ENCODE measurements around the gene MYOCD. TPM values are rescaled to one million over a fixed set of nuclear protein-coding genes. Genes with fewer than 3 reads are reported as not detected.

Gene MYOCD
- total RNA-seq, 1 donor from 2014 or later, result 8.7 TPM

GRCh38 chr17:12656354-12656753 lies 9.3 kb upstream of the MYOCD start:
- Mint-ChIP-seq H3K9me3 (no peaks in the 10 kb centered on the region), H3K27ac (no peak overlapping the region), H3K27me3 (peaks cover 2% of the 10 kb centered on the region), H3K4me3 (no peak overlapping the region), H3K36me3 (ENCODE audit: low read depth) (no peaks in the 10 kb centered on the region), H3K4me1 (no peaks in the 10 kb centered on the region)
- POLR2A ChIA-PET, result no interaction called here
- intact Hi-C loops (cut with micrococcal nuclease), result no loop called here
- DNase-seq, result no peak
- TF ChIP-seq CTCF (IDR thresholded peaks at IDR 0.05), result no peak
- CTCF ChIA-PET, result no interaction called here
- ATAC-seq (ENCODE audit: low read depth), result no peak

GRCh38 chr17:12659500-12659899 lies 6.2 kb upstream of the MYOCD start:
- ChIA-PET POLR2A (no interaction called here), CTCF (no interaction called here)
- H3K27me3 Mint-ChIP-seq, result peaks cover 23% of the 10 kb centered on the region
- TF ChIP-seq CTCF (IDR thresholded peaks at IDR 0.05), result no peak
- no peaks in the 10 kb centered on the region for H3K4me1 Mint-ChIP-seq
- no peak overlapping the region for H3K27ac Mint-ChIP-seq
- DNase-seq (no peak), ATAC-seq (ENCODE audit: low read depth) (no peak)
- H3K36me3 Mint-ChIP-seq (ENCODE audit: low read depth), result no peaks in the 10 kb centered on the region
- no peaks in the 10 kb centered on the region for H3K9me3 Mint-ChIP-seq
- no peak overlapping the region for H3K4me3 Mint-ChIP-seq
- intact Hi-C loops (cut with micrococcal nuclease), result no loop called here

DNA sequence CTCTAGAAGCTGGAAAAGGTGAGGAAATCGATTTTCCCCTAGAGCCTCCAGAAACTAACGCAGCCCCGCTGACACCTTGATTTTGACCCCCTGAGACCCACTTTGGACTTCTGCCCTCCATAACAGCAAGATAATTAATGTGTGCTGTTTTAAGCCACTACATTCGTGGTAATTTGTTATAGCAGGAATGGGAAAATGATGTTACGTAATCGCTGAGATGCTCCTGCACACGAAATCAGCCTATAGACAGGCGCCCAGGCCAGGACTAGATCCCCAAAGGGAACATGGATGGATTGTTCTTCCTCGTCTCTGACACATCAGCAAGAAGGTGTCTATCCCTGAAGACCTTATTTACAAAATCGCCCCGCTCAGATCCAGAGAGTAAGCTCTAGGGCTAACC lies 1.4 kb upstream of the MYOCD start:
- Mint-ChIP-seq H3K4me1 (peaks cover 11% of the 10 kb centered on the region), H3K36me3 (ENCODE audit: low read depth) (no peaks in the 10 kb centered on the region), H3K27ac (no peak overlapping the region), H3K9me3 (no peaks in the 10 kb centered on the region), H3K4me3 (no peak overlapping the region), H3K27me3 (peaks cover 52% of the 10 kb centered on the region)
- POLR2A ChIA-PET, result no interaction called here
- TF ChIP-seq CTCF (IDR thresholded peaks at IDR 0.05), result no peak
- ATAC-seq (ENCODE audit: low read depth) (no peak), DNase-seq (no peak)
- CTCF ChIA-PET, result interaction anchor here (1.1 to 1.7 kb wide), 3 partner anchors 78 to 338 kb away, joined by 3 to 8 read pairs (median 3); no protein-coding TSS in a partner anchor
- intact Hi-C loops (cut with micrococcal nuclease), result loop anchor here (10.0 kb wide), 1 partner anchor 1789 kb away; no protein-coding TSS in a partner anchor

DNA sequence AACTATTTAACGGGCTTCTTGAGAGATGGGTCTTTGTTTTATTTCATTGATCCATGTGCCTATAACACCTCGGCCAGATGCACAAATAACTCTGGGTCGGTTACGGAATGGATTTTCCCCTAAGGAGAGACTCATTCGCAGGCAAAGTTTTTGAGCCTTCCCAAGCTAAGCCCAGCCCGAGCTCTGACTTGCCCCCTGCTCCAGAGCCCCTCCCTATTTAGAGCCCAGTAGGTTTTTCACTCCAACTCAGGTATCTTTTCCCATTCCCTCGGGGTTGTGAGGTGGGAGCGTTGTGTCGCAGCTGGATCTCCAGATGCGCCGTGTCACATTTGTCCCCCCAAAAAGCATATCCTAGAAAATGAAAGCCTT lies 812 bp upstream of the MYOCD start:
- Mint-ChIP-seq H3K4me1 (peaks cover 11% of the 10 kb centered on the region), H3K27me3 (peaks cover 52% of the 10 kb centered on the region), H3K9me3 (no peaks in the 10 kb centered on the region), H3K4me3 (peak overlapping the region; percentile 62), H3K27ac (no peak overlapping the region), H3K36me3 (ENCODE audit: low read depth) (no peaks in the 10 kb centered on the region)
- DNase-seq (no peak), ATAC-seq (ENCODE audit: low read depth) (no peak)
- intact Hi-C loops (cut with micrococcal nuclease), result loop anchor here (1.0 to 10.0 kb wide), 3 partner anchors 270 to 1790 kb away; no protein-coding TSS in a partner anchor
- no peak for TF ChIP-seq CTCF (IDR thresholded peaks at IDR 0.05)
- POLR2A ChIA-PET, result interaction anchor here (0.8 to 2.2 kb wide), 5 partner anchors 119 to 236 kb away, joined by 4 to 8 read pairs (median 5); no protein-coding TSS in a partner anchor
- CTCF ChIA-PET, result interaction anchor here (1.1 to 4.1 kb wide), 6 partner anchors 77 to 484 kb away, joined by 3 to 69 read pairs (median 6); no protein-coding TSS in a partner anchor

DNA sequence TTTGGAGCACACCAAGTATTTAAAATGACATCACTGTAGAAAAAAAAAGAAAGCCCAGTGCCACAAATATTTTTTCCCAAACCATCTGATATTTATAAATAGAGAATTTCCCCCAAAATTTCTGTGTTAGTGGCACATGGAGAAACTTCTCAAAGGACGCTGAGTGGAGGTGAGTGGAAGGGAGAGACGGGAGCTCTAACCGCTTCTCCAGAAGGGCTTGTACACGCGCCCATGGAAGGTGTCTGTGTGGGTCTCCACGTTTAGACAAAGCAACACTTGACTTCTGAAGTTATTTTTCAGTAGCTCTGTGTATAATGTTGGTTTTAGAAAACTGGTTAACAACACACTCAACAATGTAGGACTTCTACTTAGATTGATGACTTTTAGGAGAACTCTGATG lies 1.0 kb downstream of the MYOCD start:
- Mint-ChIP-seq H3K36me3 (ENCODE audit: low read depth) (no peaks in the 10 kb centered on the region), H3K27ac (peak overlapping the region; percentile 27), H3K4me3 (peak overlapping the region; percentile 62), H3K9me3 (no peaks in the 10 kb centered on the region), H3K27me3 (peaks cover 52% of the 10 kb centered on the region), H3K4me1 (peaks cover 11% of the 10 kb centered on the region)
- DNase-seq (no peak), ATAC-seq (ENCODE audit: low read depth) (no peak)
- POLR2A ChIA-PET, result interaction anchor here (0.9 to 2.2 kb wide), 4 partner anchors 121 to 237 kb away, joined by 3 to 7 read pairs (median 4); no protein-coding TSS in a partner anchor
- CTCF ChIA-PET, result interaction anchor here (0.7 to 4.1 kb wide), 12 partner anchors 74 to 486 kb away, joined by 3 to 69 read pairs (median 4); no protein-coding TSS in a partner anchor
- intact Hi-C loops (cut with micrococcal nuclease), result loop anchor here (1.0 to 10.0 kb wide), 7 partner anchors 120 to 1792 kb away; no protein-coding TSS in a partner anchor
- TF ChIP-seq CTCF (IDR thresholded peaks at IDR 0.05), result no peak
